H1 (cell line): ENCODE measurements around the gene ALOX15. TPM values are rescaled to one million over a fixed set of nuclear protein-coding genes. Genes with fewer than 3 reads are reported as not detected.

Experiments used
- CTCF ChIA-PET: fragments of 300-600 bp; sonication (Branson Sonifier 250); formaldehyde crosslinking; loops from one replicate; lab custom pipeline; 2021; ENCODE audit not compliant: partially characterized antibody; lab: Charles Lee
- POLR2A ChIA-PET: fragments of 300-600 bp; sonication (Branson Sonifier 250); formaldehyde crosslinking; loops from one replicate; lab custom pipeline; 2021; ENCODE audit warnings: inconsistent platforms; ENCODE audit not compliant: partially characterized antibody; lab: Charles Lee
- DNase-seq, 2 experiments: peaks; one replicate each; pipeline versions ENCODE4 v3.0.0 to v3.0.0-alpha.2; 2010 to 2022; ENCODE audit warnings: low spot score in 2 of 2, low read depth in 1 of 2, mixed read lengths in 1 of 2
- FAIRE-seq: peaks from 2 replicates; lab custom pipeline; 2011; peaks lifted over from hg19 to GRCh38; lab: Jason Lieb, UNC
- H2AFZ ChIP-seq: 2 replicates; pipeline ENCODE4 v1.8.1; 2012; ENCODE audit warnings: low read length, inconsistent platforms
- H2AK5ac ChIP-seq: 2 replicates; pipeline ENCODE4 v1.6.1; 2013; ENCODE audit warnings: low read depth, low read length
- H2BK120ac ChIP-seq: replicated peaks from 2 replicates; pipeline ENCODE3; 2013; ENCODE audit warnings: low read depth, low read length, inconsistent platforms
- H2BK12ac ChIP-seq: 2 replicates; pipeline ENCODE4 v1.6.1; 2013; ENCODE audit warnings: low read depth, low read length
- H2BK15ac ChIP-seq: 2 replicates; pipeline ENCODE4 v1.6.1; 2013; ENCODE audit warnings: low read length
- H2BK20ac ChIP-seq: 2 replicates; pipeline ENCODE4 v1.6.1; 2013; ENCODE audit warnings: low read length
- H2BK5ac ChIP-seq: 2 replicates; pipeline ENCODE4 v1.6.1; 2013; ENCODE audit warnings: low read depth, low read length
- H3K14ac ChIP-seq: 2 replicates; pipeline ENCODE4 v1.6.1; 2013; ENCODE audit warnings: inconsistent platforms; ENCODE audit not compliant: insufficient read length
- H3K18ac ChIP-seq: 2 replicates; pipeline ENCODE4 v1.6.1; 2013; ENCODE audit warnings: low read length; ENCODE audit errors: extremely low read depth
- H3K23ac ChIP-seq: 2 replicates; pipeline ENCODE4 v1.6.1; 2013; ENCODE audit warnings: inconsistent platforms; ENCODE audit not compliant: insufficient read length
- H3K23me2 ChIP-seq: 2 replicates; pipeline ENCODE4 v1.6.1; 2013; ENCODE audit warnings: low read depth, low read length
- H3K27ac ChIP-seq: 2 replicates; pipeline ENCODE4 v1.6.1; 2011; ENCODE audit warnings: low read depth, low read length, inconsistent platforms
- H3K27me3 ChIP-seq, 4 experiments: replicated peaks in 1 of 4; 1 replicate in 1 of 4; 2 replicates in 3 of 4; pipeline versions ENCODE4 v1.6.1 to v1.8.1; 2011 to 2013; ENCODE audit warnings: low read length in 3 of 4, mild to moderate bottlenecking in 3 of 4, inconsistent platforms in 2 of 4, mixed read lengths in 2 of 4, moderate library complexity in 1 of 4; ENCODE audit not compliant: control insufficient read depth in 3 of 4, insufficient read depth in 3 of 4; ENCODE audit errors: extremely low read depth in 1 of 4
- H3K36me3 ChIP-seq, 4 experiments: 2 replicates each; pipeline versions ENCODE4 v1.6.1 to v1.8.1; 2011 to 2013; ENCODE audit warnings: mild to moderate bottlenecking in 4 of 4, low read length in 3 of 4, moderate library complexity in 2 of 4, control low read depth in 1 of 4, inconsistent platforms in 1 of 4; ENCODE audit not compliant: insufficient read depth in 4 of 4, control insufficient read depth in 2 of 4
- H3K4ac ChIP-seq: replicated peaks from 2 replicates; pipeline ENCODE3; 2013; ENCODE audit warnings: low read length, low read depth, mixed read lengths, inconsistent platforms; ENCODE audit not compliant: insufficient read length
- H3K4me1 ChIP-seq, 4 experiments: replicated peaks in 1 of 4; 1 replicate in 1 of 4; 2 replicates in 3 of 4; pipeline versions ENCODE4 v1.6.1 to v1.8.1; 2011 to 2013; ENCODE audit warnings: low read length in 3 of 4, inconsistent platforms in 2 of 4, mixed read lengths in 1 of 4; ENCODE audit not compliant: insufficient read depth in 4 of 4, control insufficient read depth in 3 of 4
- H3K4me2 ChIP-seq, 2 experiments: 2 replicates each; pipeline versions ENCODE4 v1.6.1 to v1.8.1; 2011 to 2013; ENCODE audit warnings: low read depth in 2 of 2, low read length in 2 of 2, control low read depth in 1 of 2, inconsistent platforms in 1 of 2, mild to moderate bottlenecking in 1 of 2; ENCODE audit not compliant: insufficient read depth in 1 of 2
- H3K4me3 ChIP-seq, 4 experiments: fragments of 200-600, 300-600 bp in 1 of 4; sonication (generic), shearing (Covaris generic), sonication (Bioruptor Twin) in 1 of 4; 2 replicates each; pipeline versions ENCODE4 v1.5.1 to v1.8.1; 2011 to 2016; ENCODE audit warnings: low read length in 4 of 4, low read depth in 3 of 4, control low read depth in 2 of 4, inconsistent platforms in 2 of 4, mild to moderate bottlenecking in 2 of 4, mixed read lengths in 1 of 4, moderate library complexity in 1 of 4; ENCODE audit not compliant: insufficient read depth in 2 of 4; ENCODE audit errors: extremely low read depth in 1 of 4
- H3K56ac ChIP-seq: replicated peaks from 2 replicates; pipeline ENCODE3; 2013; ENCODE audit warnings: low read depth, mild to moderate bottlenecking, mixed read lengths, low read length, inconsistent platforms; ENCODE audit not compliant: insufficient read length
- H3K79me1 ChIP-seq: 2 replicates; pipeline ENCODE4 v1.6.1; 2013; ENCODE audit warnings: low read depth, low read length, control low read depth
- H3K79me2 ChIP-seq, 2 experiments: 2 replicates each; pipeline versions ENCODE4 v1.6.1 to v1.8.1; 2012 to 2013; ENCODE audit warnings: low read length in 2 of 2, mild to moderate bottlenecking in 2 of 2, inconsistent platforms in 1 of 2; ENCODE audit not compliant: insufficient read depth in 2 of 2, control insufficient read depth in 1 of 2
- H3K9ac ChIP-seq, 4 experiments: replicated peaks in 1 of 4; 1 replicate in 1 of 4; 2 replicates in 3 of 4; pipeline versions ENCODE4 v1.6.1 to v1.8.1; 2011 to 2013; ENCODE audit warnings: low read depth in 3 of 4, low read length in 3 of 4, control low read depth in 2 of 4, mild to moderate bottlenecking in 2 of 4, moderate library complexity in 2 of 4, inconsistent platforms in 1 of 4; ENCODE audit errors: extremely low read depth in 1 of 4
- H3K9me3 ChIP-seq, 2 experiments: 2 replicates each; pipeline versions ENCODE4 v1.6.1 to v1.8.1; 2012 to 2013; ENCODE audit warnings: mild to moderate bottlenecking in 2 of 2, moderate library complexity in 2 of 2, control low read depth in 1 of 2, inconsistent platforms in 1 of 2, low read depth in 1 of 2, low read length in 1 of 2, mixed read lengths in 1 of 2; ENCODE audit not compliant: insufficient read depth in 2 of 2
- H4K20me1 ChIP-seq, 2 experiments: replicated peaks in 1 of 2; 2 replicates each; pipeline versions ENCODE3 to v1.8.1; 2011 to 2013; ENCODE audit warnings: inconsistent platforms in 2 of 2, low read length in 2 of 2, mild to moderate bottlenecking in 1 of 2; ENCODE audit not compliant: insufficient read depth in 2 of 2, control insufficient read depth in 1 of 2
- H4K5ac ChIP-seq: 2 replicates; pipeline ENCODE4 v1.6.1; 2013; ENCODE audit warnings: low read length, low read depth, mixed read lengths, inconsistent platforms; ENCODE audit not compliant: insufficient read length
- H4K8ac ChIP-seq: 2 replicates; pipeline ENCODE4 v1.8.0; 2013; ENCODE audit warnings: mild to moderate bottlenecking, moderate library complexity, low read length, inconsistent platforms; ENCODE audit not compliant: insufficient read depth; ENCODE audit errors: extremely low read depth
- H4K91ac ChIP-seq: replicated peaks from 2 replicates; pipeline ENCODE3; 2013; ENCODE audit warnings: low read length, mixed read lengths, inconsistent platforms; ENCODE audit not compliant: insufficient read length
- BCL11A ChIP-seq, 2 experiments: IDR thresholded peaks; one replicate each; pipeline ENCODE4 v1.6.1; 2011; ENCODE audit warnings: low read depth in 2 of 2, low read length in 2 of 2, mild to moderate bottlenecking in 2 of 2
- CHD2 ChIP-seq: IDR thresholded peaks from 2 replicates; pipeline ENCODE4 v1.6.1; 2012; ENCODE audit warnings: low read length, improper control_type of control experiment
- EP300 ChIP-seq, 2 experiments: IDR thresholded peaks; 1 replicate in 1 of 2; 2 replicates in 1 of 2; pipeline ENCODE4 v1.6.1; 2011 to 2012; ENCODE audit warnings: low read depth in 2 of 2, low read length in 2 of 2, mild to moderate bottlenecking in 2 of 2, borderline replicate concordance in 1 of 2, inconsistent platforms in 1 of 2, moderate library complexity in 1 of 2
- EZH2 ChIP-seq: fragments of 200-600 bp; sonication (generic); IDR thresholded peaks from 2 replicates; pipeline ENCODE4 v1.7.1; 2012; ENCODE audit warnings: low read depth, mild to moderate bottlenecking, moderate library complexity, low read length, inconsistent platforms; ENCODE audit not compliant: severe bottlenecking
- JUND ChIP-seq: IDR thresholded peaks from 2 replicates; pipeline ENCODE4 v1.6.1; 2011; ENCODE audit warnings: mild to moderate bottlenecking, improper control_type of control experiment, low read length
- KDM4A ChIP-seq: IDR thresholded peaks from one replicate; pipeline ENCODE4 v1.7.1; 2012; ENCODE audit warnings: low read depth, mild to moderate bottlenecking, moderate library complexity, low read length, inconsistent platforms; ENCODE audit not compliant: severe bottlenecking
- MAFK ChIP-seq: IDR thresholded peaks from 2 replicates; pipeline ENCODE4 v1.6.1; 2012; ENCODE audit warnings: low read depth, mild to moderate bottlenecking, improper control_type of control experiment, low read length
- POLR2AphosphoS5 ChIP-seq: IDR thresholded peaks from 2 replicates; pipeline ENCODE4 v1.6.1; 2011; ENCODE audit warnings: low read depth, low read length
- TAF1 ChIP-seq: IDR thresholded peaks from 2 replicates; pipeline ENCODE4 v1.6.1; 2011; ENCODE audit warnings: mild to moderate bottlenecking, low read depth, low read length
- TAF7 ChIP-seq: optimal IDR thresholded peaks from 2 replicates; pipeline ENCODE3; 2011; ENCODE audit warnings: low read depth, mild to moderate bottlenecking, inconsistent platforms, low read length, moderate library complexity, borderline replicate concordance
- TBP ChIP-seq: IDR thresholded peaks from 2 replicates; pipeline ENCODE4 v1.6.1; 2011; ENCODE audit warnings: low read depth, low read length, improper control_type of control experiment
- YY1 ChIP-seq: IDR thresholded peaks from 2 replicates; pipeline ENCODE4 v1.6.1; 2011; ENCODE audit warnings: low read depth, mild to moderate bottlenecking, low read length
- WGBS, 2 experiments: shearing (Covaris generic) in 1 of 2; methylation state at CpG; one replicate each; pipeline versions ENCODE4 v1.1.6 to v1.1.7; 2013 to 2015; ENCODE audit warnings: low lambda C conversion rate in 2 of 2, mixed read lengths in 2 of 2, inconsistent platforms in 1 of 2, low coverage in 1 of 2, missing lambda C conversion rate in 1 of 2; ENCODE audit not compliant: insufficient replicate concordance in 2 of 2, insufficient coverage in 1 of 2, insufficient read length in 1 of 2; ENCODE audit errors: extremely low coverage in 1 of 2, missing lambda C conversion rate in 1 of 2; 5-methylcytosine and 5-hydroxymethylcytosine counted together
- polyA plus RNA-seq, 7 experiments: library from polyadenylated mRNA; depleted of rRNA in 3 of 7; stranded (reverse) in 5 of 7; unstranded in 2 of 7; fragments of >200 nt in 5 of 7; fragments of 200-250 nt in 2 of 7; gene quantifications; 1 replicate in 5 of 7; 2 replicates in 1 of 7; 4 replicates in 1 of 7; pipeline versions ENCODE4 v1.2.1 to v1.2.3, GENCODE V29; 2011 to 2013; ENCODE audit warnings: missing spikeins in 2 of 7, mixed read lengths in 2 of 7
- total RNA-seq: library from RNA; stranded (reverse); fragmentation: NEBNext Ultra II Directional; extraction: Animal tissue kit (Norgen Biotek cat#: 25700); gene quantifications from 2 replicates; pipeline ENCODE4 v1.2.1, GENCODE V29; 2021
- TF ChIP-seq, protein P1 (sequence below): IDR thresholded peaks from 2 replicates; pipeline ENCODE4 v1.6.1; 2012; ENCODE audit warnings: low read length, inconsistent platforms

The ALOX15 gene
- total and polyA plus RNA-seq, 2 of the 8 experiments (the other 6 are each of a cell fraction or from before 2014, with no cell fraction given) = 1.5 to 1.7 TPM

GRCh38 chr17:4623249-4623648 is 18.2 kb downstream of the ALOX15 start:
- H3K9ac ChIP-seq = no peak overlapping the region
- no peak overlapping the region for H4K91ac ChIP-seq
- H3K79me1 ChIP-seq = no peaks in the 10 kb centered on the region
- H4K8ac ChIP-seq = no peak overlapping the region
- no peak overlapping the region for H2AK5ac ChIP-seq
- H3K4me2 ChIP-seq = no peak overlapping the region
- ChIA-PET POLR2A (no interaction called here), CTCF (interaction anchor here (0.6 to 7.2 kb wide), 11 partner anchors 9 to 202 kb away, joined by 3 to 170 read pairs (median 4); partner anchors contain the start of gene GGT6)
- no peaks in the 10 kb centered on the region for H3K9me3 ChIP-seq
- no peak overlapping the region for H3K4me3 ChIP-seq
- no peak overlapping the region for H4K5ac ChIP-seq
- no peak overlapping the region for H3K14ac ChIP-seq
- H2BK12ac ChIP-seq = no peak overlapping the region
- no peaks in the 10 kb centered on the region; a peak in 1 of 7 replicates for H3K4me1 ChIP-seq
- no peak overlapping the region for H2AFZ ChIP-seq
- H2BK5ac ChIP-seq = no peak overlapping the region
- no peaks in the 10 kb centered on the region for H3K79me2 ChIP-seq
- H3K27ac ChIP-seq = no peak overlapping the region
- 78% methylated on average over 2 of the region's 2 CpGs; no CpG with 5 or more reads in 1 of the 2 experiments for WGBS, 2 experiments
- H2BK120ac ChIP-seq = no peak overlapping the region
- no peak overlapping the region for H2BK15ac ChIP-seq
- no peak overlapping the region for H3K18ac ChIP-seq
- no peak for FAIRE-seq
- no peak for DNase-seq
- H3K36me3 ChIP-seq = no peaks in the 10 kb centered on the region
- H3K23me2 ChIP-seq = no peaks in the 10 kb centered on the region; the same call in 1 of the 2 replicates
- H3K27me3 ChIP-seq = 0 out of 7 replicates have a peak, but pooled peaks cover 0 to 2% (median 0%) of the 10 kb centered on the region in 4 experiments
- H2BK20ac ChIP-seq = no peak overlapping the region
- H3K56ac ChIP-seq = no peak overlapping the region
- H3K4ac ChIP-seq = no peak overlapping the region
- H3K23ac ChIP-seq = no peak overlapping the region
- no peaks in the 10 kb centered on the region for H4K20me1 ChIP-seq
- TF ChIP-seq EP300 (IDR thresholded peaks at IDR 0.05; ENCODE audit: borderline replicate concordance in 1 of 2, low read depth in 2 of 2, low read length in 2 of 2) (no peak), MAFK (no peak), TAF7 (no peak), BCL11A (IDR thresholded peaks at IDR 0.05; ENCODE audit: low read depth in 2 of 2, low read length in 2 of 2) (no peak), TAF1 (no peak), CHD2 (no peak), KDM4A (no peak), YY1 (no peak), EZH2 (no peak), POLR2AphosphoS5 (no peak), TBP (no peak), JUND (no peak)
- TF ChIP-seq, protein P1, sequence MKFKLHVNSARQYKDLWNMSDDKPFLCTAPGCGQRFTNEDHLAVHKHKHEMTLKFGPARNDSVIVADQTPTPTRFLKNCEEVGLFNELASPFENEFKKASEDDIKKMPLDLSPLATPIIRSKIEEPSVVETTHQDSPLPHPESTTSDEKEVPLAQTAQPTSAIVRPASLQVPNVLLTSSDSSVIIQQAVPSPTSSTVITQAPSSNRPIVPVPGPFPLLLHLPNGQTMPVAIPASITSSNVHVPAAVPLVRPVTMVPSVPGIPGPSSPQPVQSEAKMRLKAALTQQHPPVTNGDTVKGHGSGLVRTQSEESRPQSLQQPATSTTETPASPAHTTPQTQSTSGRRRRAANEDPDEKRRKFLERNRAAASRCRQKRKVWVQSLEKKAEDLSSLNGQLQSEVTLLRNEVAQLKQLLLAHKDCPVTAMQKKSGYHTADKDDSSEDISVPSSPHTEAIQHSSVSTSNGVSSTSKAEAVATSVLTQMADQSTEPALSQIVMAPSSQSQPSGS = no peak
